HG02571 (cell line): ENCODE measurements around the gene TOX2.

Source experiments
- ATAC-seq: cut with Tn5 transposase; IDR thresholded peaks from one replicate; pipeline ENCODE4 v1.9.1; 2021; ENCODE audit warnings: mild to moderate bottlenecking, moderate library complexity; ENCODE audit not compliant: unreplicated experiment

TOX2 gene

GRCh38 chr20:44092551-44093248 lies 178.0 kb downstream of the TOX2 start:
- no peak for ATAC-seq

- no peak for ATAC-seq
Measured at GRCh38 chr20:44093249-44093582, 178.6 kb downstream of the TOX2 start.

GRCh38 chr20:44095831-44096230 lies 181.2 kb downstream of the TOX2 start:
- no peak for ATAC-seq

GRCh38 chr20:44097521-44098255 lies 183.0 kb downstream of the TOX2 start:
- ATAC-seq = no peak

- no peak for ATAC-seq
Measured at GRCh38 chr20:44098256-44098630, 183.6 kb downstream of the TOX2 start.

GRCh38 chr20:44098657-44099056 lies 184.0 kb downstream of the TOX2 start:
- no peak for ATAC-seq

- ATAC-seq = no peak
Measured at GRCh38 chr20:44099832-44100231, 185.2 kb downstream of the TOX2 start.

GRCh38 chr20:44102582-44102981 lies 187.9 kb downstream of the TOX2 start:
- no peak for ATAC-seq

GRCh38 chr20:44104798-44105517 lies 190.3 kb downstream of the TOX2 start:
- no peak for ATAC-seq

GRCh38 chr20:44106615-44107014 lies 192.0 kb downstream of the TOX2 start:
- ATAC-seq = no peak

- ATAC-seq = no peak
Measured at GRCh38 chr20:44109951-44110361, 195.3 kb downstream of the TOX2 start.

GRCh38 chr20:44110816-44111568 lies 196.3 kb downstream of the TOX2 start:
- ATAC-seq = no peak

GRCh38 chr20:44111712-44112335 lies 197.2 kb downstream of the TOX2 start:
- no peak for ATAC-seq

GRCh38 chr20:44112456-44112855 lies 197.8 kb downstream of the TOX2 start:
- ATAC-seq = no peak

GRCh38 chr20:44112889-44113617 lies 198.4 kb downstream of the TOX2 start:
- no peak for ATAC-seq

GRCh38 chr20:44113618-44114376 lies 199.1 kb downstream of the TOX2 start:
- no peak for ATAC-seq

GRCh38 chr20:44115181-44115580 lies 200.5 kb downstream of the TOX2 start:
- no peak for ATAC-seq

- ATAC-seq = no peak
Measured at GRCh38 chr20:44115762-44116644, 201.4 kb downstream of the TOX2 start.
